AG10803 (cell line): ENCODE measurements around the gene PACRG.

Experiments
- DNase-seq: peaks from one replicate; pipeline ENCODE4 v3.0.0; 2010; ENCODE audit warnings: low read depth
- H3K4me3 ChIP-seq: 2 replicates; pipeline ENCODE4 v1.5.1; 2011; ENCODE audit warnings: mild to moderate bottlenecking, low read length, control low read depth
- TF ChIP-seq, protein P1 (sequence below): conservative IDR thresholded peaks from 2 replicates; pipeline ENCODE4 v1.5.1; 2011; ENCODE audit warnings: mild to moderate bottlenecking, low read length, control low read depth, inconsistent platforms

PACRG gene

DNA sequence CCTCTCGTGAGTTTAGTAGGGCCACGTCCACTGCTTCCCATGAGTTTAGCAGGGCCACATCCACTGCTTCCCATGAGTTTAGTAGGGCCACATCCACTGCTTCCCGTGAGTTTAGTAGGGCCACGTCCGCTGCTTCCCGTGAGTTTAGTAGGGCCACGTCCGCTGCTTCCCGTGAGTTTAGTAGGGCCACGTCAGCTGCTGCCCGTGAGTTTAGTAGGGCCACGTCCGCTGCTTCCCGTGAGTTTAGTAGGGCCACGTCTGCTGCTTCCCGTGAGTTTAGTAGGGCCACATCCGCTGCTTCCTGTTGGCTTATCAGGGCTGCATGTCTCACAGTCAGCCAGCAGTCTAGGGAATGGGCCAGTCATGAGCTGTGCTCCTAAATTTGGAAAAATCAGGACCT lies 573.1 kb downstream of the PACRG start:
- no peak overlapping the region for H3K4me3 ChIP-seq
- TF ChIP-seq, protein P1, sequence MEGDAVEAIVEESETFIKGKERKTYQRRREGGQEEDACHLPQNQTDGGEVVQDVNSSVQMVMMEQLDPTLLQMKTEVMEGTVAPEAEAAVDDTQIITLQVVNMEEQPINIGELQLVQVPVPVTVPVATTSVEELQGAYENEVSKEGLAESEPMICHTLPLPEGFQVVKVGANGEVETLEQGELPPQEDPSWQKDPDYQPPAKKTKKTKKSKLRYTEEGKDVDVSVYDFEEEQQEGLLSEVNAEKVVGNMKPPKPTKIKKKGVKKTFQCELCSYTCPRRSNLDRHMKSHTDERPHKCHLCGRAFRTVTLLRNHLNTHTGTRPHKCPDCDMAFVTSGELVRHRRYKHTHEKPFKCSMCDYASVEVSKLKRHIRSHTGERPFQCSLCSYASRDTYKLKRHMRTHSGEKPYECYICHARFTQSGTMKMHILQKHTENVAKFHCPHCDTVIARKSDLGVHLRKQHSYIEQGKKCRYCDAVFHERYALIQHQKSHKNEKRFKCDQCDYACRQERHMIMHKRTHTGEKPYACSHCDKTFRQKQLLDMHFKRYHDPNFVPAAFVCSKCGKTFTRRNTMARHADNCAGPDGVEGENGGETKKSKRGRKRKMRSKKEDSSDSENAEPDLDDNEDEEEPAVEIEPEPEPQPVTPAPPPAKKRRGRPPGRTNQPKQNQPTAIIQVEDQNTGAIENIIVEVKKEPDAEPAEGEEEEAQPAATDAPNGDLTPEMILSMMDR = no peak
- DNase-seq = no peak

DNA sequence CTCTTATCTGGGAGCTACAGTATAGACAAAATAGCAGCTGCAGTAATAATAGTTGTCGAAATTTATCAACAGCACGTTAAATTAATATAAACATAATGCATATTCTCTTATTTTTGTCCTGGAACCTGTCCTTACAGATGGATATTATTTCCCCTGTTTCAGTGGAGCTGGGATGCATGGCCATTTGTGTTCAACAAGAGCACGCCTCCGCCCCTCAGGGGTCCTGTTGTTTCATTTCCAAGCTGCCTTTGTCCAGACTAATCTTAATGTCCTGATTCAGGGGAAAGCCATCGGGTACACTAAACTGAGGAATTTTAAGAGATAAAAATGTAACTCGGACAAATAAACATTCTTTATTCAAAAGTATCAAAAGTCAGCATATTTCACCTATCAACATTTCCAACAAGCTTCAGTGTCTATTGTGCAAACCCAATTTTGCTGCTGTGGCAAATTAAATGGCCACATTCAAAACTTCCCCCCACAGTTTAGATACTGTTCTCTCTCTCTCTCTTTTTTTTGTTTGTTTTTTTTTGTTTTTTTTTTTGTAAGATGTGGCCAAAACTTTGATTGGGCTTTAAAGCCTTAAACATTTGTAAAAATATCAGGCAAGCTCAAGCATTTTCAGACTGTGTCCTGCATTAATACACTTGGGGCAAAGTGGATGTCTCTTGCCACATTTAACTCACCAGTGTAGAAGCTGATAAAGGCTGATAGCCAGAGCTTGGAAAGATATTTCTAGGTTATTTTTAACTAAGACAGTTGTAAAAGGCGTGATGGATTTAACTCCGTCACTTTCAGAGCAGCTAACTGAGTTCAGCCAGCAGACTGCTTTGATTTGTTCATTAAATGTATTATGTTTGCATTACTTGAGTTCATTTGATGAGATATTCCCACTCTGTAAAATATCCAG lies 574.2 kb downstream of the PACRG start:
- H3K4me3 ChIP-seq = no peak overlapping the region
- no peak for DNase-seq
- TF ChIP-seq, protein P1 = no peak

DNA sequence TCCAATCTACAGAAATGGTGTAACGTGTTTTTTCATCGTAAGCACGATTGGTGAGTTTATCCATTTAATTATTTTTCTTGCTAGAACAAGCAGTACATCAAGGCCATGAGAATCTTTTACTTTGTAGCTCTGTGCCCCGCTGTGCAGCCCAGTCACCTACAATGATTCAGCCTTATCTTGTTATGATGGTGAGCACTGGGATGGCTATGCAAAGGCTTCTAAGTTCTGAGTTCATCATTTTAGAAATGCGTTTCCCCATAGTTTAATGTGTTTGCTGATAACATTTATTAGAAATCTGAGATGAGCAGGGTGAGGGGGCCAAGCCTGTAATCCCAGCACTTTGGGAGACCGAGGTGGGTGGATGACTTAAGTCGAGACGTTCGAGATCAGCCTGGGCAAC lies 575.0 kb downstream of the PACRG start:
- no peak for DNase-seq
- TF ChIP-seq, protein P1 = no peak
- H3K4me3 ChIP-seq = no peak overlapping the region

DNA sequence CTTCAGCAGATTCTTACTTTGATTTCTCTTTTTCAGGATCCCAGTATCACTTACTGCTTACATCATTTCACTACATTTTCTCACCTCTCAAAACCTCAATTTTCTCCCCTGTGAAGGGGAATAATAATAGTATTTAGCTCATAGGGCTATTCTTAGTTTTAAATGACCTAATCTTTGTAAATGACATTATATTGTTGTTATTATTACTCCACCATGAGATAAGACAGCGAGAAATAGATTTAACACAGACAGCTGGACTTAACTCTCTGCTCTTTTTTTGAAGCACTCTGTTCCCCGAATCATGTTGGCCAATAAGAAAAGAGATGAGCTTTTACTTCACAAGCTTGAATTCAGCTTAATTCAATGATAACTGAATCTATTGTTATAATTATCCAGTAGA lies 578.2 kb downstream of the PACRG start:
- TF ChIP-seq, protein P1 = no peak
- no peak for DNase-seq
- no peak overlapping the region for H3K4me3 ChIP-seq

DNA sequence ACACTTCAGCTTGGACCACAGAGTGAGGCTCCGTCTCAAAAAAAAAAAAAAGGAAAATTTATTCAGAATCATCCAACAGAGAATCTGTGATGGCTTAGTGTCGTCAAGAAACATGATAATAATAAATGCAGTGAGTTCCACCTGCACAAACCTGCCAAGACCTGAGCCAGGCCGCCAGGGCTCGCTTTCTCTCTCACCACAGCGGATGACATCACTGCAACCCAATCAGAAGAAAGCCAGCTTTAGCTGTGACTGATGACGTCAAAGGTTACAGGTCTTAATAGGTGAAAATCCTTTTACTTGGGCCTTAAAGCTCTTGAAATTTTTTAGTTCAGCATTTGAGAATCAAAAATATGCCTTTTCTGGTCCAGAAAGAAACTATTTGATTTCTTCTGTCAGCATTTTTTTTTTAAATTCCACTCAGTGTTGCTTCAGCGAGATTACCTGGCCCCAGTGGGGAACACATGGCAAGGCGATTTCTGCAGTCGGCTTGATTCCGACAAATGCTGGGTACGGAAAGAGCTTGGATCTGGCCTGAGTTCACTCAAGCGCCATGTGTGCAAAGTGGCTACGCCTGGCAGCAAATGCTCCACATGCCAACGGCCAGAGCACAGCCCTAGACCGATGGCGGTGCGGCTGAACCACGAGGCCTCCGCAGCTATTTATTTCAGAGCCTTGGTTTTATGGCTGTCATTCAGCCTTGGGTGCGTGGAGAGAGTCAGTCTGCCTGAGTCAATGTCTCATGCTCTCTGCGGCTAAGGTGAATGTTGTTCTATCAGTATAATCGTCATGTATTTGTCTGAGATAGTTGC lies 581.1 kb downstream of the PACRG start:
- no peak for DNase-seq
- TF ChIP-seq, protein P1 = no peak
- no peak overlapping the region for H3K4me3 ChIP-seq

DNA sequence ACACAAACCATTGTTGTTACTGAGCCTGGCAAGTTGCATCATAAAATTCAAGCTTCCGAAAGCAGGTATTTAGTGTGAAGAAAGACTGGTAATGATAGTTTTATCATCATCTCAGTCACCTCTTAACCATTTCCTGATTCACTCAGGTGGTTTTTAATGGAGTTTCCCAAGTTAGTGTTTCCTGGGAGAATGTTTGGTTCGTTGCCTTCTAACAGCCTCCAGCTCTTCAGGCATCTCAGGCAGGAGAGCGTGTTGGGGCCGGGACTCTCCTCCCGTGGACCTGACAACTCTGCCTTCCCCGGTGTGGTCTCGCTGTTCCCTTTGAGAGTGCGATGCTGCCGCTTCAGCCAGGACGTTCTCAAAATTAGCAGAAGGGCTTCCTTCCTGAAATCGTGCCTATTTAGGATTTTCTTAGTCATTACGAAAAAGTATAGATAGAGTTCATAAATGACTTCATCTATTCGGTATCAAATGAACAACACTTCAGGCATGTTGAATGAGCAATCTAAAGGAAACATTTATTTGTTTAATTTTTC lies 581.8 kb downstream of the PACRG start:
- no peak overlapping the region for H3K4me3 ChIP-seq
- no peak for DNase-seq
- TF ChIP-seq, protein P1 = no peak
